GM10266 (cell line): Measurements from ENCODE around the gene ADAMTS17.

ENCODE experiments used
- DNase-seq: peaks from one replicate; pipeline ENCODE4 v3.0.0; 2012; ENCODE audit errors: extremely low spot score
- CTCF ChIP-seq: IDR thresholded peaks from 2 replicates; pipeline ENCODE4 v1.5.1; 2012; ENCODE audit warnings: mild to moderate bottlenecking, low read depth; ENCODE audit not compliant: control insufficient read depth, insufficient read depth; ENCODE audit errors: missing control alignments

ADAMTS17 gene

GRCh38 chr15:100266166-100266565, 75.6 kb downstream of the ADAMTS17 start:
- no peak for TF ChIP-seq CTCF
- DNase-seq = no peak

- TF ChIP-seq CTCF = no peak
- DNase-seq = no peak
Measured at GRCh38 chr15:100265641-100266035, 76.1 kb downstream of the ADAMTS17 start.

- TF ChIP-seq CTCF = no peak
- no peak for DNase-seq
Measured at GRCh38 chr15:100264994-100265640, 76.7 kb downstream of the ADAMTS17 start.

GRCh38 chr15:100263721-100264455, 77.9 kb downstream of the ADAMTS17 start:
- DNase-seq = no peak

GRCh38 chr15:100263031-100263430, 78.7 kb downstream of the ADAMTS17 start:
- no peak for TF ChIP-seq CTCF

More at GRCh38 chr15:100263721-100264455, 77.9 kb downstream of the ADAMTS17 start:
- no peak for TF ChIP-seq CTCF

GRCh38 chr15:100261302-100262240, 80.2 kb downstream of the ADAMTS17 start:
- DNase-seq = no peak
- TF ChIP-seq CTCF = no peak

More at GRCh38 chr15:100263031-100263430, 78.7 kb downstream of the ADAMTS17 start:
- DNase-seq = no peak
